Endothelial cell of umbilical vein (primary cell): ENCODE results near the gene SPIB. TPM values are rescaled to one million over a fixed set of nuclear protein-coding genes. Genes with fewer than 3 reads are reported as not detected.

ENCODE experiments used
- BruUV-seq: library from RNA; stranded (reverse); fragments of 400-500 nt; replicated peaks from 2 replicates; lab custom pipeline; 2021; lab: Mats Ljungman, UMichigan
- CTCF ChIA-PET: fragments of 300-600, 350-600 bp; sonication (Branson Sonifier 250); formaldehyde crosslinking; loops from one replicate; lab custom pipeline; 2021; ENCODE audit warnings: antibody characterized with exemption, inconsistent platforms; lab: Charles Lee
- POLR2A ChIA-PET: fragments of 300-600, 350-600 bp; sonication (Branson Sonifier 250); formaldehyde crosslinking; loops from one replicate; lab custom pipeline; 2021; ENCODE audit warnings: antibody characterized with exemption, inconsistent platforms; lab: Charles Lee
- DNase-seq: peaks from one replicate; pipeline ENCODE4 v3.0.0-alpha.2; 2011; ENCODE audit warnings: low read depth, low spot score
- FAIRE-seq: peaks from 2 replicates; lab custom pipeline; 2011; peaks lifted over from hg19 to GRCh38; lab: Jason Lieb, UNC
- H2AFZ ChIP-seq: 2 replicates; pipeline ENCODE4 v1.6.0; 2012; ENCODE audit warnings: low read depth, low read length, control low read depth, inconsistent platforms
- H3K27ac ChIP-seq: 2 replicates; pipeline ENCODE4 v1.5.1; 2011; ENCODE audit warnings: low read depth, mild to moderate bottlenecking, control low read depth, low read length, moderate library complexity; ENCODE audit not compliant: insufficient read depth
- H3K27me3 ChIP-seq, 2 experiments: 2 replicates each; pipeline versions ENCODE4 v1.6.0 to v1.6.1; 2011; ENCODE audit warnings: low read length in 2 of 2, mixed read lengths in 1 of 2; ENCODE audit not compliant: control insufficient read depth in 2 of 2, insufficient read depth in 2 of 2
- H3K36me3 ChIP-seq, 2 experiments: 2 replicates in 1 of 2; 3 replicates in 1 of 2; pipeline ENCODE4 v1.5.1; 2011; ENCODE audit warnings: low read length in 2 of 2, mild to moderate bottlenecking in 1 of 2, moderate library complexity in 1 of 2; ENCODE audit not compliant: control insufficient read depth in 2 of 2, insufficient read depth in 2 of 2; ENCODE audit errors: extremely low read depth in 1 of 2
- H3K4me1 ChIP-seq: 3 replicates; pipeline ENCODE4 v1.5.1; 2011; ENCODE audit warnings: mild to moderate bottlenecking, low read length; ENCODE audit not compliant: control insufficient read depth, insufficient read depth; ENCODE audit errors: extremely low read depth
- H3K4me2 ChIP-seq: 2 replicates; pipeline ENCODE4 v1.6.1; 2011; ENCODE audit warnings: low read length, control low read depth, mixed read lengths; ENCODE audit not compliant: insufficient read depth
- H3K4me3 ChIP-seq, 3 experiments: fragments of 200-600 bp in 1 of 3; sonication (generic), shearing (Covaris generic) in 1 of 3; replicated peaks in 1 of 3; 2 replicates each; pipeline ENCODE4 v1.5.1; 2011 to 2016; ENCODE audit warnings: control low read depth in 3 of 3, low read length in 3 of 3, mild to moderate bottlenecking in 2 of 3, inconsistent platforms in 1 of 3, low read depth in 1 of 3, moderate library complexity in 1 of 3; ENCODE audit not compliant: insufficient read depth in 1 of 3
- H3K79me2 ChIP-seq: 2 replicates; pipeline ENCODE4 v1.6.0; 2012; ENCODE audit warnings: low read length, inconsistent platforms; ENCODE audit not compliant: control insufficient read depth, insufficient read depth
- H3K9ac ChIP-seq: replicated peaks from 2 replicates; pipeline ENCODE3; 2011; ENCODE audit warnings: low read length, control low read depth; ENCODE audit not compliant: insufficient read depth; ENCODE audit errors: extremely low read depth
- H3K9me1 ChIP-seq: replicated peaks from 3 replicates; pipeline ENCODE4 v1.6.0; 2011; ENCODE audit warnings: mild to moderate bottlenecking, low read length; ENCODE audit not compliant: control insufficient read depth, insufficient read depth; ENCODE audit errors: extremely low read depth
- H3K9me3 ChIP-seq: replicated peaks from 2 replicates; pipeline ENCODE4 v1.5.1; 2012; ENCODE audit warnings: low read length, inconsistent platforms; ENCODE audit not compliant: control insufficient read depth, insufficient read depth
- H4K20me1 ChIP-seq: replicated peaks from 2 replicates; pipeline ENCODE3; 2011; ENCODE audit warnings: mild to moderate bottlenecking, low read length; ENCODE audit not compliant: control insufficient read depth, insufficient read depth; ENCODE audit errors: extremely low read depth
- EZH2 ChIP-seq: IDR thresholded peaks from 2 replicates; pipeline ENCODE4 v1.6.1; 2012; ENCODE audit warnings: borderline replicate concordance, low read depth, mild to moderate bottlenecking, moderate library complexity, low read length, inconsistent platforms; ENCODE audit not compliant: severe bottlenecking
- FOS ChIP-seq: IDR thresholded peaks from 2 replicates; pipeline ENCODE4 v1.6.1; 2011; ENCODE audit warnings: mild to moderate bottlenecking, low read length, moderate library complexity, borderline replicate concordance; ENCODE audit not compliant: insufficient read depth
- GATA2 ChIP-seq: IDR thresholded peaks from 2 replicates; pipeline ENCODE4 v1.7.0; 2011; ENCODE audit warnings: low read depth, mild to moderate bottlenecking, moderate library complexity, mixed read lengths, low read length; ENCODE audit not compliant: insufficient read length, insufficient read depth
- JUN ChIP-seq: IDR thresholded peaks from 2 replicates; pipeline ENCODE4 v1.6.1; 2011; ENCODE audit warnings: borderline replicate concordance, low read depth; ENCODE audit not compliant: insufficient read length, insufficient read depth
- MYC ChIP-seq: IDR thresholded peaks from one replicate; pipeline ENCODE4 v1.6.1; 2011; ENCODE audit warnings: mild to moderate bottlenecking, low read depth, low read length
- POLR2A ChIP-seq: IDR thresholded peaks from 2 replicates; pipeline ENCODE4 v1.6.1; 2012; ENCODE audit warnings: low read depth, mild to moderate bottlenecking, control low read depth, low read length
- POLR2AphosphoS5 ChIP-seq: IDR thresholded peaks from 2 replicates; pipeline ENCODE4 v1.6.1; 2012; ENCODE audit warnings: low read depth, mild to moderate bottlenecking, control low read depth, low read length, moderate library complexity; ENCODE audit not compliant: insufficient read depth
- dilution Hi-C: fragments of 300-500 bp; cut with MboI; formaldehyde crosslinking; loops from one replicate; pipeline ENCODE4 v1.15.0; 2019; ENCODE audit warnings: low sequenced_read_pairs; ENCODE audit not compliant: extremely low pct_ligation_motif_present
- intact Hi-C: fragments of 100-400 bp; cut with micrococcal nuclease; formaldehyde crosslinking; loops from one replicate; pipeline ENCODE4 v1.10.0; 2022
- polyA plus RNA-seq, 4 experiments: library from polyadenylated mRNA; depleted of rRNA in 3 of 4; stranded (reverse) in 3 of 4; unstranded in 1 of 4; fragments of >200 nt; gene quantifications; 2 replicates each; pipeline versions ENCODE4 v1.2.1 to v1.2.3, GENCODE V29; 2011 to 2012; ENCODE audit warnings: missing spikeins in 1 of 4
- total RNA-seq: library from RNA; stranded (reverse); gene quantifications from 2 replicates; pipeline ENCODE4 v1.2.3, GENCODE V29; 2021
- TF ChIP-seq, protein P1 (sequence below): IDR thresholded peaks from 2 replicates; pipeline ENCODE4 v1.6.1; 2011; ENCODE audit not compliant: insufficient read depth, insufficient read length
- TF ChIP-seq, protein P2 (sequence below), 2 donors: IDR thresholded peaks; 1 replicate in 1 of 2; 2 replicates in 1 of 2; pipeline ENCODE4 v1.5.1; 2011; ENCODE audit warnings: low read length in 2 of 2, mild to moderate bottlenecking in 2 of 2, moderate library complexity in 2 of 2, control low read depth in 1 of 2, inconsistent platforms in 1 of 2, low read depth in 1 of 2; ENCODE audit not compliant: insufficient read depth in 1 of 2; ENCODE audit errors: extremely low read depth in 1 of 2

The SPIB gene
- total and polyA plus RNA-seq, 2 donors (not counting 3 experiments of a cell fraction or from before 2014, with no cell fraction given) = not detected

GRCh38 chr19:50413096-50413495 lies 5.6 kb upstream of the SPIB start:
- no peak for DNase-seq
- peaks cover 0 to 3% of the 10 kb centered on the region in 2 experiments for H3K36me3 ChIP-seq
- no peak overlapping the region for H2AFZ ChIP-seq
- no TSS peak for BruUV-seq
- no peaks in the 10 kb centered on the region for H3K27me3 ChIP-seq
- H3K4me2 ChIP-seq = no peak overlapping the region
- no peak overlapping the region for H3K9ac ChIP-seq
- no peaks in the 10 kb centered on the region for H4K20me1 ChIP-seq
- no peaks in the 10 kb centered on the region for H3K9me1 ChIP-seq
- no peaks in the 10 kb centered on the region for H3K9me3 ChIP-seq
- ChIA-PET CTCF (interaction anchor here (5.7 kb wide), 1 partner anchor 45 kb away, joined by 88 read pairs; no protein-coding TSS in a partner anchor), POLR2A (no interaction called here)
- FAIRE-seq = no peak
- no peaks in the 10 kb centered on the region for H3K79me2 ChIP-seq
- H3K4me1 ChIP-seq = no peaks in the 10 kb centered on the region
- TF ChIP-seq EZH2 (no peak), MYC (no peak), POLR2A (no peak), GATA2 (no peak), JUN (no peak), FOS (no peak), POLR2AphosphoS5 (no peak)
- TF ChIP-seq, protein P1, sequence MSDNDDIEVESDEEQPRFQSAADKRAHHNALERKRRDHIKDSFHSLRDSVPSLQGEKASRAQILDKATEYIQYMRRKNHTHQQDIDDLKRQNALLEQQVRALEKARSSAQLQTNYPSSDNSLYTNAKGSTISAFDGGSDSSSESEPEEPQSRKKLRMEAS = no peak
- TF ChIP-seq, protein P2, sequence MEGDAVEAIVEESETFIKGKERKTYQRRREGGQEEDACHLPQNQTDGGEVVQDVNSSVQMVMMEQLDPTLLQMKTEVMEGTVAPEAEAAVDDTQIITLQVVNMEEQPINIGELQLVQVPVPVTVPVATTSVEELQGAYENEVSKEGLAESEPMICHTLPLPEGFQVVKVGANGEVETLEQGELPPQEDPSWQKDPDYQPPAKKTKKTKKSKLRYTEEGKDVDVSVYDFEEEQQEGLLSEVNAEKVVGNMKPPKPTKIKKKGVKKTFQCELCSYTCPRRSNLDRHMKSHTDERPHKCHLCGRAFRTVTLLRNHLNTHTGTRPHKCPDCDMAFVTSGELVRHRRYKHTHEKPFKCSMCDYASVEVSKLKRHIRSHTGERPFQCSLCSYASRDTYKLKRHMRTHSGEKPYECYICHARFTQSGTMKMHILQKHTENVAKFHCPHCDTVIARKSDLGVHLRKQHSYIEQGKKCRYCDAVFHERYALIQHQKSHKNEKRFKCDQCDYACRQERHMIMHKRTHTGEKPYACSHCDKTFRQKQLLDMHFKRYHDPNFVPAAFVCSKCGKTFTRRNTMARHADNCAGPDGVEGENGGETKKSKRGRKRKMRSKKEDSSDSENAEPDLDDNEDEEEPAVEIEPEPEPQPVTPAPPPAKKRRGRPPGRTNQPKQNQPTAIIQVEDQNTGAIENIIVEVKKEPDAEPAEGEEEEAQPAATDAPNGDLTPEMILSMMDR (IDR thresholded peaks at IDR 0.05; ENCODE audit: extremely low read depth in 1 of 2, insufficient read depth in 1 of 2, low read depth in 1 of 2, low read length in 2 of 2) = no peak
- intact Hi-C loops (no loop called here), dilution Hi-C loops (no loop called here)
- H3K4me3 ChIP-seq = no peak overlapping the region
- H3K27ac ChIP-seq = no peak overlapping the region
